Coronary artery (tissue), 2 donors: ENCODE data around the gene PIP4P1.

Source experiments
- DNase-seq: peaks from one replicate; pipeline ENCODE4 v3.0.0-alpha.2; 2017; ENCODE audit warnings: low spot score
- H3K27ac ChIP-seq, 2 donors: fragments of 200-600 bp; sonication (generic); one replicate each; pipeline ENCODE4 v1.5.1; 2016 to 2019
- H3K4me3 ChIP-seq: fragments of 200-600 bp; sonication (generic); 2 replicates; pipeline ENCODE4 v1.5.1; 2016; ENCODE audit warnings: mild to moderate bottlenecking, moderate library complexity
- TF ChIP-seq, protein P1 (sequence below): fragments of 200-600 bp; sonication (generic); IDR thresholded peaks from one replicate; pipeline ENCODE4 v1.5.1; 2019; ENCODE audit warnings: antibody characterized with exemption

The PIP4P1 gene

DNA sequence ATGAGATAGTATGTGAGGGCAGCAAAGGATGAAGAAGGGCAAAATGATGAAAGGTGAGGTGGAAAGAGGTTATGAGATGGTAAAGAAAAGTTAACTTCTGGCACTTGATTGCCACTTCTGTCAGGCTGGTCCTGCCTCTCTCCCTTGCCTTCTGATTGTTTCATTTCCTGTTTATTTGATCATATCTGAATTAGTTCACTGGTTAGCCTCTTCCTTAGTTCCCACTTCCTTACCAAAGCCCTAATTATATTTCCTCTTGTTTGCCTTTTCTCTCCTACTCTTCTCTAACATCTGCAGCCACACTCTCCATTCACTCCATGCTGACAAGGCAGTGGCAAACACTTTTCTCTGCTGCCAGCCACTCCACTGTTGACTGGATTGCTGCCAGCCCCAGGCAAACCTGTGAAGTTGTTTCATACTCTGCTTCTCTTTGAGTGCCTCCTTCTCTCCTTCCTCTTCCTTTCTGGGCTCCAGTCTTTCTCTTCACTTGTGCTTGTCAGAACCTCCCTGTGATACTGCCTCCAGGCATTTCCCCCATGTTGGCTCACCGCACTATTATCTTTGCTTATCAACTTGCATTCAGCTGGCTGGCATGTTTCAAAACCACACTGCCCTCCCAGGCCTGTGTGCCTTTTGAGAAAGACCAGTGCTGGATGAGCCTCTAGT lies 16.1 kb upstream of the PIP4P1 start:
- DNase-seq, result no peak

DNA sequence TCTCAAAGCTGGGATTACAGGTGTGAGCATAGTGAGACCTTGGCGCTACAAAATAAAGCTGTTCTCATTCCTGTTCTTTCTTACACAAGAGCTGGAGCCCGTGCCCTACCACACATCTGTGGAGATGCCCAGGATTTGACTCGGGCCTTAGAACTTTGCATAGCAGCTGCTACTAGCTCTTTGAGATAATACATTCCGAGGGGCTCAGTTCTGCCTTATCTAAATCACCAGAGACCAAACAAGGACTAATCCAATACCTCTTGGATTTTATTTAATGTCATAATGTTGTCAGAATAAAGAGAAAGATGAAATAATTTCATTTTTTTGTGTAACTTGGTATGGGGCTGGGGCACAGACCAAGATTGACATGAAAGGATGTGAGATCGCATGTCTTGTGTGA lies 15.5 kb upstream of the PIP4P1 start:
- no peak overlapping the region for H3K4me3 ChIP-seq
- TF ChIP-seq, protein P1, sequence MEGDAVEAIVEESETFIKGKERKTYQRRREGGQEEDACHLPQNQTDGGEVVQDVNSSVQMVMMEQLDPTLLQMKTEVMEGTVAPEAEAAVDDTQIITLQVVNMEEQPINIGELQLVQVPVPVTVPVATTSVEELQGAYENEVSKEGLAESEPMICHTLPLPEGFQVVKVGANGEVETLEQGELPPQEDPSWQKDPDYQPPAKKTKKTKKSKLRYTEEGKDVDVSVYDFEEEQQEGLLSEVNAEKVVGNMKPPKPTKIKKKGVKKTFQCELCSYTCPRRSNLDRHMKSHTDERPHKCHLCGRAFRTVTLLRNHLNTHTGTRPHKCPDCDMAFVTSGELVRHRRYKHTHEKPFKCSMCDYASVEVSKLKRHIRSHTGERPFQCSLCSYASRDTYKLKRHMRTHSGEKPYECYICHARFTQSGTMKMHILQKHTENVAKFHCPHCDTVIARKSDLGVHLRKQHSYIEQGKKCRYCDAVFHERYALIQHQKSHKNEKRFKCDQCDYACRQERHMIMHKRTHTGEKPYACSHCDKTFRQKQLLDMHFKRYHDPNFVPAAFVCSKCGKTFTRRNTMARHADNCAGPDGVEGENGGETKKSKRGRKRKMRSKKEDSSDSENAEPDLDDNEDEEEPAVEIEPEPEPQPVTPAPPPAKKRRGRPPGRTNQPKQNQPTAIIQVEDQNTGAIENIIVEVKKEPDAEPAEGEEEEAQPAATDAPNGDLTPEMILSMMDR, result no peak
- DNase-seq, result no peak
- H3K27ac ChIP-seq, result peak overlapping the region in 1 of 2 donors; percentile 2

More for the DNA sequence above, 16.1 kb upstream of the PIP4P1 start:
- no peak overlapping the region for H3K4me3 ChIP-seq
- TF ChIP-seq, protein P1, result no peak
- peak overlapping the region in 1 of 2 donors; percentile 31 for H3K27ac ChIP-seq

DNA sequence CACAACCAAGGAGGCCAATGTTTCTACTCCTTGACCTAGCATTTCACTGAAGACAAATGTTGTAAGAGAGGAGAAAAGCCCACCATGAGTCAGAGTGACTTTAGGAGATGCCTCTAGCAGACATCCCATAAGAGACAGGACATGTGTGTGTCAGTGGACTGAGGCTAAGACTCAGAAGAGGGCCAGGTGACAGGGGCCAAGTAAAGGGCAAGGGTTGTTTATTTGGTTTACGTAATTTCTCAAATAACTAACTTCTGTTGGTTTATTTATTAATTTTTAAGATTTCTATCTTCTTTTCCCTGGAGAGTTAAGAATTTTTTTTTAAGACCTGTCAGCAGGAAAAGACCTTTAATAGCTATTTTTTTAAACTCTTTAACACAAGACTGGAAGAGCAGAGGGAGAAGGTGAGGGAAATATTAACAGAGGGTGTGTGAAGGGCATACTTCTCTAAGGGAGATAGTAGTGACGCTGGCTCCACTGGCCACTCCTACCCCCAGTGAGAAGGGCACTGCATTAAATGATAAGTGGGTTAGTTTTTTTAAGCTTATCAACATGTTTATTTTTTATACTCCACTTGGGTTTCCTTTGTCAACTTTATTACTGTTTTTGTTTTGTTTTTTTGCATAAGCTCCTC lies 11.4 kb upstream of the PIP4P1 start:
- TF ChIP-seq, protein P1, result no peak
- DNase-seq, result no peak
- H3K27ac ChIP-seq, result no peak overlapping the region
- no peak overlapping the region for H3K4me3 ChIP-seq

DNA sequence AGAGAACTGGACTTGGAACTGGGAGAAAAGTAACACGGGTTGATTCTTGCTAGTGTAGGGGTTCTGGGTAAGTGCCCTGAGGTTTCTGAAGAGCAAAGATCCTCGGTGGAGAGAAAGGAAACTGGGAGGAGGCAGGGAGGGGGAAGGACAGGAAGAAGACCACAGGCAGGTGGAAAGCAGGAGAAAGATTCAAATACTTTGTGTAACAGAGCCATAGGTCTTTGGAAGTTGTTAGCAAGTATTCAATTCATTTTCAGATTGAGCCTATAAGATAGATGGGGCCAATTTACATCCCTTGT lies 9.3 kb upstream of the PIP4P1 start:
- no peak for DNase-seq
- Histone ChIP-seq H3K27ac (peak overlapping the region in 1 of 2 donors; percentile 97), H3K4me3 (peak overlapping the region; percentile 89)
- TF ChIP-seq, protein P1, result no peak

DNA sequence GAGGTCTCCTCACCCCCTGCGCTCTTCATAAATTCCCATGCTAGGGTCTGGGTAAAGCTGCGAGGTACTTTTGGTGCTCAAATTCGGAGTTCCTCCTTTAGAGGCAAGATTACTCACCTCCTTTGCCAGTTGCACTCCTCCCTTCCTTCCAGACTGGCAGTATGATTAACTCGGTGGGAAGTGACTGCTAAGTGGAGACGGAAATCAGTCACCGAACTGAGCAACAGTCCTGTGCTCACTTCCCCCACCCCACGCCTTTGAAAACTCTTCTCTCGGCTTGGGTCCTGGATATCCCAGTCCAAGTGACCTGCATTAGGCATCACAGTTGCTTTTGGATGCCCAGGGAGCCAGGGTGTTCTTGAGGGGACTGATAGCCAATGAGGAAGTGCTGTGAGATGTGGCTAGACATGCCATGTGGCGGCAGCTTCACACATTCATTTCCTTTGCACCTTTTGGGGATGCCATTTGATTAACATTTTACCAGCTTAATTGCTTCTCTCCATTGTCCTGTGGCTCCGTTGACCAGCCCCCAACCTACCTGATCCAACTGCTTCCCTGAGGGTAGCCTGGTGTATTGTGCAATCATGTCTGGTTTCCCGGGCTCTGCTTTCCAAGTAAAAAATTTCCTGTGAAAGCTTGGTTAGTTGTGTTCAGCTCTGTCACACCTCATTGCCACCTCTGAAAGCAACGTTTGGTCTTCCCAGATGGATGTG lies 8.8 kb upstream of the PIP4P1 start:
- H3K27ac ChIP-seq, result peak overlapping the region; percentile 75 to 97
- peak overlapping the region; percentile 89 for H3K4me3 ChIP-seq
- TF ChIP-seq, protein P1, result no peak
- DNase-seq, result peak; percentile 78

DNA sequence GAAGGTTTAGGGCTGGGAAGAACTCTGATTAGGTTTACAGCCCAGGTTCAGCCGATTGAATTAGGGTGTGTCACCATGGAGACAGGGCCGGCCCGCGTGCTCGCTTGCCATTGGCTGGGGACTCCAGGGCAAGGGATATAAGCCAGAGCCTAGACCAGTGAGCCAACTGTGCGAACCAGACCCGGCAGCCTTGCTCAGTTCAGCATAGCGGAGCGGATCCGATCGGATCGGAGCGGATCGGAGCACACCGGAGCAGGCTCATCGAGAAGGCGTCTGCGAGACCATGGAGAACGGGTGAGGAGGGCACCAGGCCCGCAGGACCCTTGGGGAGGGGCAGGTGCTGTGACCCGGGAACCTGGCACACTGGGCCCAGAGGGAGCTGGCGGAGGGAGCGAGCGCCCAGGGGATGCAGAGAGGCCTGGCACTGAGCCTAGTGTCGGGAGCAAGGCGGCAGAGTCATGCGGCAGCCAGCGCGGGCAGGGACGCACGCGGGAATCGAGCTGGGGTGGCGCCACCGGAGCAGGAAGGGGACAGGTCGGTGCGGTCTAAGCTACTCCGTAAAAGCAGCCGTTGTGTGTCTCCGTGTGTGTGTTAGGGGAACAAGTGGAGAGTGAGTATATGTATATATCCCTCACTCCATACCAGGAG lies 8.1 kb upstream of the PIP4P1 start, which contains the start of gene PNP:
Gene PNP, plus strand, starts transcription at position 165 of the 648 bp plus-strand sequence. Its CDS starts 119 bp downstream, at position 284.
- peak; percentile 93 for DNase-seq
- TF ChIP-seq, protein P1, result no peak
- peak within 1 kb of the TSS; percentile 75 to 97 for H3K27ac ChIP-seq
- peak within 1 kb of the TSS; percentile 89 for H3K4me3 ChIP-seq
